ENCODE results near the gene FRMPD4. TPM values are rescaled to one million over a fixed set of nuclear protein-coding genes. Genes with fewer than 3 reads are reported as not detected.

FRMPD4 gene
- total RNA-seq, 2 experiments from 2014 or later: not detected

GRCh38 chrX:12263211-12263610 is 124.9 kb downstream of the FRMPD4 start:
- no peak for DNase-seq
- Histone ChIP-seq H3K4me1 (ENCODE audit: insufficient read depth, low read length) (no peaks in the 10 kb centered on the region), H3K27me3 (ENCODE audit: control insufficient read depth in 1 of 2, insufficient read depth in 2 of 2, low read length in 2 of 2) (no peaks in the 10 kb centered on the region), H3K4me3 (ENCODE audit: low read length) (no peak overlapping the region), H3K36me3 (ENCODE audit: insufficient read depth, low read length) (no peaks in the 10 kb centered on the region), H3K27ac (ENCODE audit: low read depth in 1 of 2, low read length in 2 of 2) (no peak overlapping the region), H3K9me3 (ENCODE audit: control insufficient read depth in 1 of 2, insufficient read depth in 1 of 2, low read length in 2 of 2) (no peaks in the 10 kb centered on the region)
- ChIA-PET CTCF (no interaction called here), POLR2A (no interaction called here)
- Mint-ChIP-seq H3K36me3 (ENCODE audit: low read depth) (no peaks in the 10 kb centered on the region), H3K27ac (no peak overlapping the region), H3K4me1 (ENCODE audit: low read depth) (no peaks in the 10 kb centered on the region), H3K27me3 (peaks cover 5% of the 10 kb centered on the region), H3K4me3 (no peak overlapping the region), H3K9me3 (no peaks in the 10 kb centered on the region)
- ATAC-seq (ENCODE audit: poor library complexity): no peak
- TF ChIP-seq CTCF (IDR thresholded peaks at IDR 0.05): no peak
- intact Hi-C loops (cut with DNase I, micrococcal nuclease): no loop called here

- no peaks in the 10 kb centered on the region for H3K36me3 Mint-ChIP-seq (ENCODE audit: low read depth)
- ChIA-PET CTCF (no interaction called here), POLR2A (no interaction called here)
- intact Hi-C loops (cut with DNase I, micrococcal nuclease): no loop called here
- H3K27me3 ChIP-seq (ENCODE audit: control insufficient read depth in 1 of 2, insufficient read depth in 2 of 2, low read length in 2 of 2): no peaks in the 10 kb centered on the region
- ATAC-seq (ENCODE audit: poor library complexity): no peak
- no peak overlapping the region for H3K27ac ChIP-seq (ENCODE audit: low read depth in 1 of 2, low read length in 2 of 2)
- no peaks in the 10 kb centered on the region for H3K36me3 ChIP-seq (ENCODE audit: insufficient read depth, low read length)
- no peak overlapping the region for H3K4me3 ChIP-seq (ENCODE audit: low read length)
- no peaks in the 10 kb centered on the region for H3K4me1 Mint-ChIP-seq (ENCODE audit: low read depth)
- no peak for DNase-seq
- no peaks in the 10 kb centered on the region for H3K27me3 Mint-ChIP-seq
- H3K9me3 ChIP-seq (ENCODE audit: control insufficient read depth in 1 of 2, insufficient read depth in 1 of 2, low read length in 2 of 2): no peaks in the 10 kb centered on the region
- H3K4me1 ChIP-seq (ENCODE audit: insufficient read depth, low read length): no peaks in the 10 kb centered on the region
- no peaks in the 10 kb centered on the region for H3K9me3 Mint-ChIP-seq
- no peak for TF ChIP-seq CTCF (IDR thresholded peaks at IDR 0.05)
- no peak overlapping the region for H3K27ac Mint-ChIP-seq
- no peak overlapping the region for H3K4me3 Mint-ChIP-seq
These were observed 131.2 kb downstream of the FRMPD4 start for GRCh38 chrX:12269484-12269883.

- ATAC-seq (ENCODE audit: poor library complexity): no peak
- no peak overlapping the region for H3K4me3 ChIP-seq (ENCODE audit: low read length)
- H3K27me3 ChIP-seq (ENCODE audit: control insufficient read depth in 1 of 2, insufficient read depth in 2 of 2, low read length in 2 of 2): no peaks in the 10 kb centered on the region
- Mint-ChIP-seq H3K27ac (no peak overlapping the region), H3K4me1 (ENCODE audit: low read depth) (no peaks in the 10 kb centered on the region), H3K27me3 (no peaks in the 10 kb centered on the region), H3K36me3 (ENCODE audit: low read depth) (no peaks in the 10 kb centered on the region), H3K9me3 (peaks cover 2% of the 10 kb centered on the region), H3K4me3 (no peak overlapping the region)
- POLR2A ChIA-PET: no interaction called here
- H3K27ac ChIP-seq (ENCODE audit: low read depth in 1 of 2, low read length in 2 of 2): no peak overlapping the region
- no peaks in the 10 kb centered on the region for H3K9me3 ChIP-seq (ENCODE audit: control insufficient read depth in 1 of 2, insufficient read depth in 1 of 2, low read length in 2 of 2)
- TF ChIP-seq CTCF (IDR thresholded peaks at IDR 0.05): no peak
- CTCF ChIA-PET: no interaction called here
- no peak for DNase-seq
- no peaks in the 10 kb centered on the region for H3K4me1 ChIP-seq (ENCODE audit: insufficient read depth, low read length)
- intact Hi-C loops (cut with DNase I, micrococcal nuclease): no loop called here
- no peaks in the 10 kb centered on the region for H3K36me3 ChIP-seq (ENCODE audit: insufficient read depth, low read length)
These were observed 139.9 kb downstream of the FRMPD4 start for GRCh38 chrX:12278151-12278550.
